ENCODE results near the gene ZNF140. TPM values are rescaled to one million over a fixed set of nuclear protein-coding genes. Genes with fewer than 3 reads are reported as not detected.

Gene ZNF140
- total RNA-seq, 1 experiment from 2014 or later, result 43.6 TPM

GRCh38 chr12:133129368-133130037 lies 48.8 kb downstream of the ZNF140 start:
- DNase-seq (ENCODE audit: extremely low read depth, low read depth), result no peak

GRCh38 chr12:133130038-133130807 lies 49.5 kb downstream of the ZNF140 start, which contains the start of the genes ZNF10 and ZNF891:
TSS of gene ZNF10 (plus strand) at chr12:133130627. CDS start at chr12:133144493, 13,866 bp downstream.
TSS of gene ZNF891 (minus strand) at chr12:133130274. CDS start at chr12:133121918, 8,356 bp downstream.
- peak; percentile 97 for DNase-seq (ENCODE audit: extremely low read depth, low read depth)

- DNase-seq (ENCODE audit: extremely low read depth, low read depth), result no peak
Measured at GRCh38 chr12:133130808-133131128, 50.0 kb downstream of the ZNF140 start.

- DNase-seq (ENCODE audit: extremely low read depth, low read depth), result no peak
Measured at GRCh38 chr12:133135747-133136146, 55.0 kb downstream of the ZNF140 start.

- no peak for DNase-seq (ENCODE audit: extremely low read depth, low read depth)
Measured at GRCh38 chr12:133145981-133146380, 65.3 kb downstream of the ZNF140 start.

GRCh38 chr12:133156125-133156690 lies 75.5 kb downstream of the ZNF140 start:
- DNase-seq (ENCODE audit: extremely low read depth, low read depth), result no peak

Other genes with a start within 250 kb of the ZNF140 start
- gene CHFR, start 193.3 kb upstream of the ZNF140 start, total RNA-seq (2014; rRNA removed; shearing (Covaris generic)), result 17.3 and 20.7 TPM in 2 replicates
- gene ZNF605, start 124.6 kb upstream of the ZNF140 start, total RNA-seq (2014; rRNA removed; shearing (Covaris generic)), result 12.6 and 17.3 TPM in 2 replicates
- gene ZNF26, start 94.6 kb upstream of the ZNF140 start, total RNA-seq (2014; rRNA removed; shearing (Covaris generic)), result 11.5 and 14.4 TPM in 2 replicates
- 26.8 and 41.2 TPM in 2 replicates for gene ZNF84, start 43.4 kb upstream of the ZNF140 start, total RNA-seq (2014; rRNA removed; shearing (Covaris generic))
- 2.5 and 3.6 TPM in 2 replicates for gene ZNF891, start 49.4 kb downstream of the ZNF140 start, total RNA-seq (2014; rRNA removed; shearing (Covaris generic))
- 5.3 and 5.8 TPM in 2 replicates for gene ZNF10, start 49.7 kb downstream of the ZNF140 start, total RNA-seq (2014; rRNA removed; shearing (Covaris generic))
- gene ZNF268, start 100.6 kb downstream of the ZNF140 start, total RNA-seq (2014; rRNA removed; shearing (Covaris generic)), result 22.3 and 25.9 TPM in 2 replicates
- not detected in 2 replicates for gene ANHX, start 155.0 kb downstream of the ZNF140 start, total RNA-seq (2014; rRNA removed; shearing (Covaris generic))